HG02884 (cell line): ENCODE results near the gene PCCB.
"Not testable (repeated sequence)": the region's sequence is repeated elsewhere in the genome, so short reads cannot be mapped to it uniquely, and the experiment has no call there.

ENCODE experiments used
- ATAC-seq: cut with Tn5 transposase; IDR thresholded peaks from one replicate; pipeline ENCODE4 v1.9.1; 2021; ENCODE audit warnings: mild to moderate bottlenecking, moderate library complexity; ENCODE audit not compliant: unreplicated experiment

The PCCB gene

GRCh38 chr3:136261826-136262225 lies 11.7 kb downstream of the PCCB start:
- ATAC-seq, result no peak

- no peak for ATAC-seq
Measured at GRCh38 chr3:136262559-136262958, 12.4 kb downstream of the PCCB start.

- ATAC-seq, result no peak
Measured at GRCh38 chr3:136263251-136263650, 13.1 kb downstream of the PCCB start.

GRCh38 chr3:136266468-136267125 lies 16.5 kb downstream of the PCCB start:
- peak; percentile 77 for ATAC-seq

- ATAC-seq, result no peak
Measured at GRCh38 chr3:136267235-136267634, 17.1 kb downstream of the PCCB start.

- peak; percentile 79 for ATAC-seq
Measured at GRCh38 chr3:136270179-136270578, 20.0 kb downstream of the PCCB start.

- ATAC-seq, result not testable (repeated sequence)
Measured at GRCh38 chr3:136271626-136272025, 21.5 kb downstream of the PCCB start.

GRCh38 chr3:136276049-136276755 lies 26.1 kb downstream of the PCCB start:
- ATAC-seq, result no peak

- no peak for ATAC-seq
Measured at GRCh38 chr3:136277115-136277514, 27.0 kb downstream of the PCCB start.

GRCh38 chr3:136277634-136278033 lies 27.5 kb downstream of the PCCB start:
- no peak for ATAC-seq

GRCh38 chr3:136279092-136279491 lies 29.0 kb downstream of the PCCB start:
- no peak for ATAC-seq

GRCh38 chr3:136280961-136281360 lies 30.8 kb downstream of the PCCB start:
- no peak for ATAC-seq

GRCh38 chr3:136281966-136282520 lies 31.9 kb downstream of the PCCB start:
- ATAC-seq, result no peak

GRCh38 chr3:136283627-136284026 lies 33.5 kb downstream of the PCCB start:
- ATAC-seq, result no peak

- ATAC-seq, result no peak
Measured at GRCh38 chr3:136291302-136291701, 41.2 kb downstream of the PCCB start.

- ATAC-seq, result no peak
Measured at GRCh38 chr3:136292500-136292899, 42.4 kb downstream of the PCCB start.

GRCh38 chr3:136293279-136293678 lies 43.1 kb downstream of the PCCB start:
- ATAC-seq, result no peak

GRCh38 chr3:136294176-136294575 lies 44.0 kb downstream of the PCCB start:
- ATAC-seq, result no peak

GRCh38 chr3:136296960-136297359 lies 46.8 kb downstream of the PCCB start:
- ATAC-seq, result no peak

- ATAC-seq, result no peak
Measured at GRCh38 chr3:136297826-136298225, 47.7 kb downstream of the PCCB start.

- no peak for ATAC-seq
Measured at GRCh38 chr3:136300444-136300843, 50.3 kb downstream of the PCCB start.

GRCh38 chr3:136305879-136306278 lies 55.7 kb downstream of the PCCB start:
- ATAC-seq, result no peak
